AG08396 (cell line): ENCODE results near the gene CREB3L1.
"Not testable (repeated sequence)": the region's sequence is repeated elsewhere in the genome, so short reads cannot be mapped to it uniquely, and the experiment has no call there.

Source experiments
- DNase-seq: peaks from one replicate; pipeline ENCODE4 v3.0.0; 2012; ENCODE audit warnings: low spot score, mixed read lengths

The CREB3L1 gene

DNA sequence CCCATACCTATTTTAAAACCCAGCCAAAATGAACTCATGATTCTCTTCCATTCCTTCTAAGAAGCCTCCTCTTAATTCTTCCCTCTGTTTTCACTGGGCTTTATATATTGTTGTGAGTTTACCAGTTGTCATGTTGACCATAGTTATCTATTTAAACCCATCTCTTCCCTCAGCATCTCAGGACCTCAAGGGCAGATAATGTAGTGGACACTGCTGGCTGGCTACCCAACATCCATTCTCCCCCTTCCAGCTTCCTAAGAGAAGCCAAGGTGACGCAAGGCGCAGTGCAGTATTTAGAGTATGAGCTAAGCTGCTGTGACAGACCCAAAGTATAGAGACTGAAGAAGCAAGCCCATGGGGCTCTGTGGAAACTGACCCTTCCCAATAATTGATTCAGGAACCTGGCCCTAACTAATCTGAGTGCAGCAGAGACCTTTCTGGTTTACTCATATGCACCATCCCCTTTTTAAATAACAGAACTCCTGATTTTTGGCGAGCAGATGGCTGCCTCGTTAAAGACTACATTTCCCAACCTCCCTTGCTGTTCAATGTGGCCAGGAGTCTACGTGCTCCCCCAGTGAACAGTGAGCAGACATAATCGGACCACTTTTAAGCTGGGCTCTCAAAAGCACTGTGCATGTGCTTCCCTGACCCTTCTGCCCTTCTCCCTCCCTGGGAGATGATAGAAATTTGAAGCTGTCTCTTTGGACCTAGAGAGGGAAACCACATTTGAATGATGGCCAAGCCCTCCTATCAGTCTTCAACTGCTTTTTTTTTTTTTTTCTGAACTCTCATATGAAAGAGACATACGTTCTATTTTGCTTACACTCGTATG is 28.1 kb upstream of the CREB3L1 start:
- DNase-seq = peak; percentile 29

DNA sequence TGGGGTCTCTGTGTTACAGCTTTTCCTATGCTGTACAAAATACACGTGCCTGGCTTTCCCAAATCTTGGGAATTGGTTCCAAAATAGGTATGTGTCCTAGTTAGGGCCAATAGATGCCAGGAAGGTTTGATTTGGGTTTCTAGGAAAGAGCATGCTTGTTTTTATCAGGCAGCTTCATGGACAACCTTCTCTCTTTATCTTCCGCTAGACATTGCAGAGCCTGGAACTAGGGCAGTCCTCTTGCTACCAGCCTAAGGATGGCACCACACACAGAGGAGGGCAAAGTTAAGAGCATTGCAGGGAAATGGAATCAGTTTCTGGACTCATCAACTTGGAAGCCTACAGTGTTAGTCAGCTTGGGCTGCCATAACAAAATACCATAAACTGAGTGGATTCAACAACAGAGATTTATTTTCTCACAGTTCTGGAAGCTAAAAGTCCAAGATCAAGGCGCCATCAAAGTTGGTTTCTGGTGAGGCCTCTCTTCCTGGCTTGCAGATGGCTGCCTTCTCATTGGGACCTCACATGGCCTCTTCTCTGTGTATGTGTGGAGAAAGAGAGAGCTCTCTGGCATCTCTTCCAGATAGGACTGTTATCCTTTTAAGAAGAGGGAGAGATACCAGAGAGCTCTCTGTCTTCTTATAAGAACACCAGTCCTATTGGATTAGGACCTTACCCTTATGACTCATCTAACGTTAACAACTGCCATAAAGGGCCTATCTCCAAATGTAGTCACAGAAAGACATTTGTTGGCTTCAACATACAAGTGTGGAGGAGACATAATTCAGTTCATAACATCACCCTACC is 27.3 kb upstream of the CREB3L1 start:
- DNase-seq = peak; percentile 22

DNA sequence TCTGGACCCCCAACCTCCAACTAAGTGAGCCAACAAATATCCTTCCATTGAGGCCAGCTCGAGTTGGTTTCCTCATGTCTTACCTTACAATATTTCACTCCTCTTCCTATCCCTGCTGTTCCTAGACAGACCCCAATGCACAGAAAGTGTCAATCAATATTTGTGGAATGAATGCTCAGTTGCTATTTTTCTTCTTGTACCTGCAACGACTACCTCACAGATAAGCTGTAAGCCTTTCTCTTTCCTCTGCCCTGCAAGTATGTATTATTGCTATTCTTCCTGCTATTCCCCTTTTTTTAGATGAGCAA is 26.8 kb upstream of the CREB3L1 start:
- no peak for DNase-seq

DNA sequence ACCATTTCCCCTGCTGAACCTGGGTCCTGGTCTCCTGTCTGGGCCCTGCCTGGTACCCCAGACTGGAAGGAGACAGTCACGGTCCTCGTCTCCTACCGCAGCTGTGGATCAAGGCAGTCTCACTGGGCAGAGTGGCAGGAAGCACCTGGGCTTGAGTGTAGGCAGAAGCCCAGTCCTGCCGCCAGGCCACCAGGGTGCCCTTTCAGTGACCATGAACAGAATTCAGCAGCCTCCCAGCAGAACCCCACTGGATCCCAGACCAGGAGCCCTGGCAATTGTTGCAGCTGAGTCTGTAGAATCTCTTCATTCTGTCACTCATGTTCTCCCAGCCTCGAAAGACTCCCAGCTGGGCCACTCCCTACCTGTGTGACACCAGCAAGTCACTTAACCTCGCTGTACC is 25.5 kb upstream of the CREB3L1 start:
- no peak for DNase-seq

DNA sequence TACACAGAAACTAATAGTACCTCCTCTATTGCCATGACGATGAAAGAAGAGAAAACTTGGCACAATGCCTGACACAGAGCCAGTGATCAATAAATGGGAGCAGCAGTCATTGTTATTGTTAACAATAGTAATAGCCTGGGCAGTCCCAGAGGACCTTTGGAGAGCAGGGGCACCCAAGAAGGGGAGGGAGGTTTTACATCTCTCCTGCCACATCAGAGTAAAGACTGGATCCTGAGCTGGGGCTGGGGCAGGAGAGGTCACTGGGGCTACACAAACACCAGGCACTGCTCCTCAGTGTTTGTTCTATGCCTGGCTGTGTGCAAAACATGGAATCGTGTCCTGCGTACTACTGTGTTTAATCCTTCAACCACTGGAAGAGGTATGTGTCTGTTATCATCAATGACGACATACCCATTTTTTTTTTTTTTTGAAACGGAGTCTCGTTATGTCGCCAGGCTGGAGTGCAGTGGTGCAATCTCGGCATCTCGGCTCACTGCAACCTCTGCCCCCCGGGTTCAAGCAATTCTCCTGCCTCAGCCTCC is 25.0 kb upstream of the CREB3L1 start:
- DNase-seq = no peak

DNA sequence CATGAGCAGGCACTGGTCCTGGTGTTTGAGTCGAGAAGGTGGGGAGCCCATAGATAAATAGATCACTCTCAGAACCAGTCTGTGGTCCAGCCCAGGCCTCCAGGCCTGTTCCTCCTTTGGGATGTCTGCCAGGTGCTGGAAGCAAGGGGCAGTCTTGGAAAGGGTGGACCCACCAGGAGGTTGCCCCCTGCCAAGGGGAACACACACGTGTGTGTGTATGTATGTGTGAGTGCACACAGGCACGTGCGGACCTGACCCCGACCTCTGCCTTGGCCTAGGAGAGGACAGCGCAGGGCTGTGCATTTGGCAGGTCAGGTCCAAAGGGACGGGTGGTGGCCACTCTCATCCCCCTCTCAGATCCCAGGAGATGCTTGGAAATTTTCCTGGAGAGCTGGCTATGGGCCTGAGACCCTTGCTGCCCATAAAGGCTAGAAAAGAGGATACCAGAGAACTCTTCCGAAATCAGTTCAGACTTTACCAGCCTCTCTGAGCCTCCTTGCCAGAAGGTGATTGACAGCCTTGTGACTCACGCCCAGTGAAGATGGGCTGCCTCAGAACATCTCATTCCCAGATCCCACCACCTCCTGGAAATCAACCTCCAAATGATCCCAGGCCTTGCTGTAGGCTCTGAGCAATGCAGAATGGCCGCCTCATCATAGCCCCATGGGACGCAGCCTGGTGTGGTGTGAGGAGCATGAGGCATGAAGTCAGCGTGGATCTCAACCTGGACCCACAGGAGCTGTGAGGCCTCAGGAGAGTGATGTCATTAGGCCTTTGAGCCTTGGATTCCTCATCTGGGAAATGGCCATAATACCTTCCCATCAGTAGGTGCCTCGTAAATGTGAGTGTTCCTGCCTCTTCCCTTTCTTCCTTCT is 24.0 kb upstream of the CREB3L1 start:
- no peak for DNase-seq

DNA sequence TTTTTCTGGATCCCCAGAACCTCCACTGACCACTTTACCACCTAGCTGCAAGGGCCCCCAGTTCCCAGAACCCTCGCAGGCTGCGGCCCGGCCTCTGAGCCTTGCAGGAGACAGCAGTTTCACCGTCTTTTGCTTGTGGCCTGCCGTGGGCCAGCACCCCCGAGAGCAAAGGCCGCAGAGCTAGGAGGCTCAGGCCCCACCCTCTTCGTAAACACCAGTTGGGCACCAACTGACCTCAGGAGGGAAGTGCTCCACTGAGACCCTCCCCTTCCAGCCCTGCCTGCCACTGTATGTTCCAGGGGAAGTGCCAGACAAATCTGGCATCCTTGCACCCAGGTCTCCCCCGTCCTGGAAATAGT is 23.4 kb upstream of the CREB3L1 start:
- DNase-seq = no peak

DNA sequence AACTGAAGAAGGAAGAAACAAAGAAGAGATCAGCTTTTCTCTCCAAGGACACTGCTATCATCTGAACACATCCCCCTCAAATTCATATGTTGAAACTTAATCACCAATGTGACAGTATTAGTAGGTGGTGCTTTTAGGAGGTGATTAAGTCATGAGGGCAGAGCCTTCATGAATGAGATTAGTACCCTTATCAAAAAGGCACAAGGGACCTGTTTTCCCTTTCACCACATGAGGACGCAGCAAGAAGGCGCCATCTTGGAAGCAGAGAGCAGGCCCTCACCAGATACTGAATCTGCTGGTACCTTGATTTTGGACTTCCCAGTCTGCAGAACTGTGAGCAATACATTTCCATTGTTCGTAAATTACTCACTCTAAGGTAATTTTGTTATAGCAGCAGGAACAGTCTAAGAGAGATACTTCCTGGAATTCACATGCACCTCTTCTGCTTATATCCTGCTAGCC is 20.9 kb upstream of the CREB3L1 start:
- no peak for DNase-seq

DNA sequence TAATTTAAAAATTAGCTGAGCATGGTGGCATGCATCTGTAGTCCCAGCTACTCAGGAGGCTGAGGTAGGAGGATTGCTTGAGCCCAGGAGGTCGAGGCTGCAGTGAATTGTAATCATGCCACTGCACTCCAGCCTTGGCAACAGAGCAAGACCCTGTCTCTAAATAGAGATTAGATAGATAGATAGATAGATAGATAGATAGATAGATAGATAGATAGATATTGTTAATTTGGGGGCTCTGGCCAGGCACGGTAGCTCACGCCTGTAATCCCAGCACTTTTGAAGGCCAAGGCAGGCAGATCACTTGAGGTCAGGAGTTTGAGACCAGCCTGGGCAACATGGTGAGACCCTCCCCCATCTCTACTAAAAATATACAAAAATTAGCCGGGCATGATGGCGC is 18.1 kb upstream of the CREB3L1 start:
- DNase-seq = not testable (repeated sequence)

DNA sequence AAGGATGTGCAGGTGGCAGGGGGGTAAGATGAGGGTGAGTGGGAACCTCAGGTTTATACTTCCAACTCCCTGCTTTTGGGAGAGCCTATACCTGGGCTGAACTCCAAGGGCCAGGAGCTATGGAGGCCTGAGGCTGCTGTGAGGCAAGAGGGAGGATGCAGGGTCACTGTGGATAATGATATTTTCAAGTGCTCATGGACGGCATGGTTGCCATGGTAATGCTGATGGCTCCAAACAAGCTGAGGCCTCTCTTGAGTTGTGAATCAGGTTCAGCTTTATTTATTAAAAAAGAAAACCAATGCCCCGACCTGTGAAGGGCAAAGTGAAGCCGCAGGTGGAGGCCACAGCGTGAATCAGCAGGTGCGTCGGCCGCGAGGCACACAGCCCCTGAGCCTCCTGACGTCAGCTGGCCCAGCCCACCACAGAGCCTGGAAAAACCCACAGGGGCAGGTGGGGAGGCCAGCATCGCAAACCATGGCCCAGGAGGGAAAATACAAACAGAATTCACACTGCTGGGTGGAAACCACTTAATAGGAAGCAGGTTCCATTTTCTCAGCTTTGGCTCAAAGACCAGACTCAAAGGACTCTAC is 17.4 kb upstream of the CREB3L1 start:
- no peak for DNase-seq

DNA sequence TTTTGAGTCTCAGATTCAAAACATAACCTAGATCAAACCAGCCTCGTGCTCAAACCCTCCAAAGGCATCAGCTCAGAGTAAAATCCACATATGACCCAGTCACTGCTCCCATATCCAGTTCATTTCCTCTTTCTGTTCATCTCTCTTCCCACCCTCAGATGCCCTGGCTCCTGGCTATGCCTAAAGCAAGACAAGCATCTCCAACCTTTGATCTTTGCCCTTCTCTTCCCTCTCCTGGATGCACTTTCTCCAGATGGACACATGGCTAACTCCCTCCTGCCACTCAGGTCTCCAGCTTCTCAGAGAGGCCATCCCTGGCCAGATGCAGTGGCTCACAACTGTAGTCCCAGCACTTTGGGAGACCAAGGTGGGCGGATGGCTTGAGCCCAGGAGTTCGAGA is 14.3 kb upstream of the CREB3L1 start:
- DNase-seq = no peak

DNA sequence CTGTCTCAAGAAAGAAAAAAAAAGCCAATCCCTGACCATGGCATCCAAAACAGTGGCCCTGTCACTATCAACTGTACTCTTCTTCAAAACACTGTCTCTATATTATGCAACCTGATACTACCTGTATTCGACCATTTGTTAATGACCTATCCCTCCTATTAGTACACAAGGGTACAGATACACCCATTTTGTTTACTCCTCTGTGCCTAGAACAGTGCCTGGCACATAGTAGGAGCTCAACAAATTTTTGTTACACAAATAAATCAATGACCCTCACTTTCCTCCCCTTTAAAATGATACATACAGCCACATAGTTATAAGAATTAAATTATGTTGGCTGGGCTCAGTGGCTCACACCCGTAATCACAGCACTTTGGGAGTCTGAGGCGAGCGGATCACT is 13.4 kb upstream of the CREB3L1 start:
- DNase-seq = no peak

DNA sequence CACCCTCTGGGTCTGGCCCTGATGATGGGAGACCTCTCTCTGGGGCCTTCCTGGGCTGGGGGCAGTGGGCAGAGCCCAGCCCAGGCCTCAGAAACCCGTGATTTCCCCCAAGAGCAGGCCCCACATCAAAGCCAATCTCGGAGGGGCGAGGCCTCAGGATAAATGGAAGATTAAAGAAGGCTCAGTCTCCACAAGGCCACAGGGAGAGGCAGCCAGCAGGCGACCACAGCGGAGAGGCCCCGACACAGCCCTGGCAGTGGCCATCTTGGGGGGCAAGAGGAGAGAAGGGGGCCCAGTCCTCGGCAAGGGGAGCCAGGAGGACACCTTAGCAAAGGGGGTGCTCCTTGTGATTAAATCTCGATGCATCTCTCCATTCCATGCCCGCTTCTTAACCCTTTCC is 12.5 kb upstream of the CREB3L1 start:
- DNase-seq = no peak

DNA sequence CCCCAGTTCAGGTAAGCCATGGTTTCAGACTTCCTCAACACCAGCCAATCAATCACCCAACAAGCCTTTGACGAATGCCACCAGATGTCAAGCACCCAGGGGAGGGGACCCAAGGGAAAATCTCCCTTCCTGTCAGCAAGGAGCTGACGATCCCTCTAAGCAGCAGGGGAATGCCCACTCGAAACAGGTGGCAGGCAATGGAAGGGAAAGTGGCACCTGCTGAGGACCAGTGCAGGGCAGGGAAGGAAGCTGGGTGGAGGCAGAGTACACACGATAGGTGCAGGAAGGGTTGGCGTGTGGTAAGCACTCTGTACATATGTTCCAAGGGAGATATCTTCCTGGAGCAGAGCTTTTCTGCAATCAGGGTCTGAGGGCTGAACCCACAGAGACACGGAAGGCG is 11.7 kb upstream of the CREB3L1 start:
- no peak for DNase-seq

DNA sequence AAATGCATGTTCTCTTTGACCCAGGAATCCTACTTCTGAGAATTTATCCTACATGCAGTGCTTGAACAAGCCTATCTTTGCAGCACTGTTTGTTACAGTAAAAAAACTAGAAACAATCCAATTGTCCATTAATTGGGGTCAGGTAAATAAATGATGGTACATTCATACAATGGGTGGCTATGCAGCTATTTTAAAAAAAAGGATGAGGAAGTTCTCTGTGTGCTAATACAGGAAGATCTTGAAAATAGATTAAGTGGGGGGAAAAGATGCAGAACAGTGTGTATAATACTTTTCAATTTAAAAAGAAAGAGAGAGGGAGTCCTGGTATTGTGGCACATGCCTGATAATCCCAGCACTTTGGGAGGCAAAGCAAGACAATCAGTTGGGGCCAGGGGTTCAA is 9.5 kb upstream of the CREB3L1 start:
- no peak for DNase-seq

DNA sequence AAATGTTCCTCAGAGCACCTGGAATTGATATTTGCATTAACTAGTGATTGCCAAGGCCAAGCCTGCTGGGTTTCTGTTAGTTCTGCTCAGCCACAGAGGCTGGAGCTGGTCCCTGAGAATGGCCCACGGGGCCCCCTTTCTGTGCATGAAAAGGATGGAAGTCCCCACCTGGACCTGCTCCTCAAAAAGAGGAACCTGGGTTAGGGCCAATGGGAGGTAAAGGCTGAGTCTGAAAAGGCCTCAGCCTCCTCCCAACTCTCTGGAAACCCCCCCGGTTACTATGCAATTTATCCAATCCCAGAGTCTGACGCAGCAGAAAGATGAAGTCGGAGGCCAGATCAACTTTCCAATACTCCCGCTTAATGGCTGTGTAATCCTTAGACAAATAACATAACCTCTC is 6.8 kb upstream of the CREB3L1 start:
- DNase-seq = no peak

DNA sequence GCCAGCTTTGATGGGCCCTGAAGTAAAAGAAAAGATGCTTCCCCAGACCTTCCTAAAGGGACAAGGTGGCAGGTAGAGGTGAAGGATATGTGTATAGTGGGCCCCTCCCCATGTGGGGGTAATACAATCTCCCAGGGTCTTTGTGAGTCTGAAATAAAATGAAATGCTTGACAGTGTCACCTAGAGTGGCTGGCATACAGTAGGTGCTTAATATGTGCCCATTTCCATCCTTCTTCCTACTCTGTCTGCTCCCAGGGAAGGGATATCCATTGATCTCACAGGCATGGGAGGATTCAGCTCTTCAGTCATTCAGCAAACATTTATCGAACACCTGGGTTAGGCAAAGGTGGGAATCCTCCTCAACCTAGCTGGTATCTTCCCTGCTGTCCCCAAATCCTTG is 6.1 kb upstream of the CREB3L1 start:
- no peak for DNase-seq

DNA sequence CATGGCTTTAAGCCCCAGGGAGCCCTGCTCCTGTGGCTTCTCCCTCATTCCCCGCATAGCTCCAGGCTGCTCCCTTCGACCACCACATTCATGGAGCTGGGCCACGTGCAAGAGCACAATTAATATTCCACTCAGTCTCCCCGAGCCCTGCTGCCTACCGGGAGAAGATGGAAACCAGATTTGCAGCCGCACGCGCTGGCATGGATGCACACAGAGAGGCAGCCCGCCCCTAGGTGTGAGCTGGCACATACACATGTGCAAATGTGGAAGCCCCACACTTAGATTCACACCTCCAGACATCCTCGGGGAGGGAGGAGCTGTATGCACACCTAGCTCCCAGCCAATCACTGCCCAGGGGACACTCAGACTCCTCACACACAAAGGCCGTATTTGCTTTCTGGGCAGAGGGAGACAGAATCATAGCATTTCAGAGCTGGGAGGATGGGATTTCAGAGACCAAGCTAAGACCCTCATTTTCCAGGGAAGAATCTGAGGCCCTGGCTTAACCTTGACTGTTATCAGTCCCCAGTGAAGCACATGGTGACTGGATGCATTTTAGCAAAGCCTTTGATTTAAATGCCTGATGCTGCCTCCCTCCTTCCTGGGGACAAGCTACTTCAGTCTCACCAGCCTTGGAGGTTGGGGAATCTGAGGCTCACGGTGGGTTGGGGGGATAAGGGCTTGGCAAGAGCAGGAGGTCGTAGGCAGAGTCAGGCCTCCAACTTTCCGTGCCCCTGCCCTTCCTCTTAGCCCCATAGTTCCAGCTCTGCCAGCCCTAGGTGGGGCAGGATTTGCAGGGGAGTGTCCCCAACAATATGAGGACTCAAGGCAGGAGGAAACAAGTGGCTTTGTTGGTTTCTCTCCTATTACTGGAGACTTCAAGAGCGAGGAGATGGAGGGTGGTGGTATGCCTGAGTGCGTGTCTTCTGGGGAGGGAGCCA is 5.3 kb upstream of the CREB3L1 start:
- no peak for DNase-seq

DNA sequence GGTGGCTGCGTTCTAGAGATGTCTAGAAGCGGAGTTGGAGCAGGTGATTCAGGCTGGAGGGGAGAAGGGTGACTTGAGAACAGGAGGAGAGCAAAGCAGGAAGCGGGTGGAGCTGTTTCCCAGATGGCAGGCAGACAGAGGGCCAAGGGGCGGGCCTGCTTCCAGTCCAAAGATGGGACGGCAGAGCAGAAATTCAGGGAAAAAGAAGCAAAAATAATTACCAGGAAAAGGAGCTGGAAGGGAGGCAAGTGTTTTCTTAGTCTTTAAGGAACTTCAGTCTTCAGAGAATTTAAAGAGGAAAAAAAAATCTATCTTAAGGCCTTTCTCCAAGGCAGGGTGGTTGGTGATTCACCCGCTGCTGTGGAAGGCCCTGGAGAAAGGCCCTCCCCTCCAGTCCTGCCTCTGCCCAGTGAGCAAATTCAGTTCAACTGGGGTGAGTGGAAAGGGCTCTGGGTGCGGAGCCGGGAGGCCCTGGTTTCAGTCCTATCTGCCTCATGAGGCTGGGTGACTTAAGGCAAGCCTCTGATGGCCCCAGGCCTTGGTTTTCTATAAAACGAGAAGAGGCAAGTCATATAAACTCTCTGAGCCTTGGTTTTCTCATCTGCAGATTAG is 4.5 kb upstream of the CREB3L1 start:
- peak; percentile 76 for DNase-seq

DNA sequence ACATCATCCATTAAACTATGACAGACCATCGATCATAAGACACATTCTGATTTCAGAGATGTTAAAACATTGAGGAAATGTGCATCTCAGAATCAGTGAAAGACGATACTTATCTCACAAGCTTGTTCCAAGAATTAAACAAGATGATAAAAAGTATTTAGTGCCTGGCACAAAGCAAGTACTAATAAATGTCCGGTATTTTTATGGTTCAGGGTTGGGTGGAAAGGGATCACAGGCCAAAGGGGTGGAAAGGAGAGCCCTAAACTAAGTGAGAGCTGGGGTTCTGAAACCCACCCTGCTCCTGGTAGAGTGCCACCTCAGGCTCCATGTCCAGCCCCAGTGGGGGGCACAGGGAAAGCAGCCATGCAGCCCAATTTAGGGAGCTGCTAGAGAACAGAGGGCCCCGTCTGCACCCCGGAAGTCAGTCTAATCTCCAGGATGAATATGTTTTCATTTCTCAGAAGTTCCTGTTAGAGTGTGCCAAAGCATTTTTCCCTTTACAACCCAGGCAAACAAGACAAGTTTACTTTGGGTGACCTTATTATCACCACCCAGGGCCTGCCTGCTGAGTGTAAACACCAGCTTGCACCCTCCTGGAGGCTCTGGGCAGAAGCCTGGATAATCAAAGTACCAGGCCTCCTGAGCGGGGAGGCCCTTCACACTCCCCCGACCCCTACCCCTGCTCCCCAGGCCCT is 3.8 kb upstream of the CREB3L1 start:
- DNase-seq = peak; percentile 14
